ENCODE results near the gene KRT25.
"Not testable (repeated sequence)": the region's sequence is repeated elsewhere in the genome, so short reads cannot be mapped to it uniquely, and the experiment has no call there.

KRT25 gene

DNA sequence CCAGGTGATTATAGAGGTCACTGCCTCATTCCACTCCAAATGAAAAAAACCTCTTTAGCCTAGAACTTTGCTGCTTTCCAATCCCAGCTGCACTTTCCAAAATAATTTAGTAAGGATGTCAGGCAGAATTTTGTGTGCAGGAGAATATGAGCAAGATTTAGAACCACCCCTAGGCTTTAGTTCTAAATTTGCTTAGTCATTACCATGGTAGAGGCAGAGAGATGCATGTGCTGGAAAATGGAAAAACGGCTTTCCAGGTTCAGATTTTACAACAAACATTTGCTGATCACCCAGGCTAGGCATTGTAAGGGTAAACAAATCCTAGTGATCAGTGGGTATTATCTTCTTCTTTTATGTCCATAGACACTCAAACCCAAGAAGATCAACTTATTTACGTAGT lies 10.5 kb upstream of the KRT25 start:
- DNase-seq (ENCODE audit: insufficient read length, low spot score), result no peak
- no peak for TF ChIP-seq POLR2AphosphoS5 (IDR thresholded peaks at IDR 0.05; ENCODE audit: low read depth, low read length)
- no peak for FAIRE-seq

DNA sequence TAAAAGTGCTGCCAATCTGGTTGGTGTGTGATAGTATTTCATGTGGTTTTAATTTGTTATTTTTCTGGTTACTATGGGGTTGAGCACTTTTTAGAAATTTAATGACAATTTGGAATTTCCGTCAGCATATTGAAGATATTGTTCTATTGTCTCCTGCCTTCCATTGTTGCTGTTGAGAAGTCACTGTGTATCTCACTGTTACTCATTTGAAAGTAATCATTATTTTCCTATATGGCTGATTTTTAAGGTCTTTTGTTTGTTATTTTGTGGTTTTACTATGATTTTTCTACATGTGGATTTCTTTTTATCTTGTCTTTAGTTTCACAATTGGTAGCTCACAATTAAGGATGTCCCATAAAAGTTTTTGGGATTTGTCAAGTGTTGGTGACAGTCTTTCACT lies 8.6 kb upstream of the KRT25 start:
- DNase-seq (ENCODE audit: insufficient read length, low spot score) (no peak), FAIRE-seq (no peak)
- no peak for TF ChIP-seq SPI1 (IDR thresholded peaks at IDR 0.05; ENCODE audit: low read depth, low read length)
- TF ChIP-seq TAF1 (IDR thresholded peaks at IDR 0.05; ENCODE audit: low read depth, low read length), result no peak
- no peak for TF ChIP-seq POU2F2 (IDR thresholded peaks at IDR 0.05; ENCODE audit: low read depth, low read length)
- TF ChIP-seq POLR2AphosphoS5 (IDR thresholded peaks at IDR 0.05; ENCODE audit: low read depth, low read length), result no peak
- no peak for TF ChIP-seq PAX5 (IDR thresholded peaks at IDR 0.05; ENCODE audit: insufficient read depth, low read length, severe bottlenecking)
- TF ChIP-seq POLR2A (IDR thresholded peaks at IDR 0.05; ENCODE audit: low read depth, low read length), result no peak

DNA sequence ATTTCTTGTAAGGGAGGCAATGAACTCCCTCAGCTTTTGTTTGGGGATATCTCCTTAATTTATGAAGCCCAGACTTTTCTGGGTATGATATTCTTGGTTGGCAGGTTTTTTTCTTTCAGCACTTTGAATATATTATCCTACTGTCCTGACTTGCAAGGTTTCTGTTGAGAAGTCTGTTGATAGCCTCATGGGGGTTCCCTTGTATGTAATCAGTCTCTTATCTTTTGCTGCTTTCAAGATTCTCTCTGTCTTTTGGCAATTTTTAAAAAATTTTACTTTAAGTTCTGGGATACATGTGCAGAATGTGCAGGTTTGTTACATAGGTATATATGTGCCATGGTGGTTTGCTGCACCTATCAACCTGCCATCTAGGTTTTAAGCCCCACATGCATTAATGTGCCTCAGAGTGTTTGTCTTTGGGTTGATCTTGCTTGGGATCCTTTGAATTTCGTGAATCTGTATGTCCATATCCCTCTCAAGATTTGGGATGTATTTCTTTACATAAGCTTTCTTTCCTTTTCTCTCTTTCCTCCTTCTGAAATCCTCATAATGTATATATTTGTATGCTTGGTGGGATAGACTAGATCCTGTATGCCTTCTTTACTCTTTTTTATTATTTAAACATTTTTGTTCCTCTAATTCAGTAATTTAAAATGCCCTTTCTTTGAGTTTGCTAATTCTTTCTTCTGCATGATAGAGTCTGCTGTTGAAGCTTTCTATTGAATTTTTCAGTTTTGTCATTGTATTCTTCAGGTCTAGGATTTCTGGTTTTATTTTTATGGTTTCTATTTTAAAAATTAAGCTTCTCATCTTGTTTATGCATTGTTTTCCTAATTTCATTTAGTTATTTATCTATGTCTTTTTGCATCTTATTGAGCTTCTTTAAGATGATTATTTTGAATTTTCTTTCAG lies 5.2 kb upstream of the KRT25 start:
- FAIRE-seq (no peak), DNase-seq (ENCODE audit: insufficient read length, low spot score) (no peak)
- TF ChIP-seq TAF1 (IDR thresholded peaks at IDR 0.05; ENCODE audit: low read depth, low read length) (no peak), POLR2A (IDR thresholded peaks at IDR 0.05; ENCODE audit: low read depth, low read length) (no peak), POU2F2 (IDR thresholded peaks at IDR 0.05; ENCODE audit: low read depth, low read length) (no peak), POLR2AphosphoS5 (IDR thresholded peaks at IDR 0.05; ENCODE audit: low read depth, low read length) (no peak)

DNA sequence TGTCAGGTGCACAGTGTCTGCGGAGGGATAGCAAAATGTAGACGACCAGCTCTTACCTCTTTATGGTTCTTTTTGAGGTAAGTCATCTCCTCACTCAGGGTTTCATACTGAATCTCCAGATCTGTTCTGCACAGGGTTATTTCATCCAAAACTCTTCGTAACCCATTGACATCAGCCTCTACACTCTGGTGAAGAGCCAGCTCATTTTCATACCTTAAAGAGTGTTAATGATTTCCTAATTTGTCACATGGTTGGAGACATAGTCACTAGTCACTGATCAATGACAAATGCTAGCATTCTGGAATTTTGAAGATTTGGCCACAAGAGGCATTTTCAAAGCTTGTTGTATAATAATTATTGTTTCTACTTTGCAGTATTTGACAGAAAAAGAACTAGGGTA lies 1.3 kb downstream of the KRT25 start:
- DNase-seq (ENCODE audit: insufficient read length, low spot score) (no peak), FAIRE-seq (no peak)

DNA sequence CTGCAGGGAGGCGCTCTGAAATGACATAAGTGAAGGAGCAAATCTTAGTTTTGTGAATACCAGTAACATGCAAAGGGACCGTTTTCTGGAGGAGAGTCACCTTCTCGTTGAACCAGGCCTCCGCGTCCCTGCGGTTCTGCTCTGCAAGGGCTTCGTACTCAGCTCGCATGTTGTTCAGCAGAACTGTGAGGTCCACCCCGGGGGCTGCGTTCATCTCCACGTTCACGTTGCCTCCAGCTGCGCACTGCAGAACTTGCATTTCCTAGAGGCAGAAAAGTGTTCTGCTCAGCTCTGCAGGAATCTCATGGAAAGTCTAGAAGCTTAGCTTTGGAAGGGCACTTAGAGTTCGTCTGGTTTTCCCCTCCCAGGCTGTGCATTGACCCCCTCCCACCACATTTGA lies 4.1 kb downstream of the KRT25 start:
- TF ChIP-seq PAX5 (IDR thresholded peaks at IDR 0.05; ENCODE audit: insufficient read depth, low read length, severe bottlenecking), result no peak
- TF ChIP-seq TAF1 (IDR thresholded peaks at IDR 0.05; ENCODE audit: low read depth, low read length), result no peak
- TF ChIP-seq SPI1 (IDR thresholded peaks at IDR 0.05; ENCODE audit: low read depth, low read length), result no peak
- no peak for TF ChIP-seq POLR2AphosphoS5 (IDR thresholded peaks at IDR 0.05; ENCODE audit: low read depth, low read length)
- TF ChIP-seq POLR2A (IDR thresholded peaks at IDR 0.05; ENCODE audit: low read depth, low read length), result no peak
- TF ChIP-seq POU2F2 (IDR thresholded peaks at IDR 0.05; ENCODE audit: low read depth, low read length), result no peak
- no peak for FAIRE-seq

More for the DNA sequence above, 1.3 kb downstream of the KRT25 start:
- TF ChIP-seq POLR2AphosphoS5 (IDR thresholded peaks at IDR 0.05; ENCODE audit: low read depth, low read length) (no peak), POU2F2 (IDR thresholded peaks at IDR 0.05; ENCODE audit: low read depth, low read length) (no peak), TAF1 (IDR thresholded peaks at IDR 0.05; ENCODE audit: low read depth, low read length) (no peak), POLR2A (IDR thresholded peaks at IDR 0.05; ENCODE audit: low read depth, low read length) (no peak), PAX5 (IDR thresholded peaks at IDR 0.05; ENCODE audit: insufficient read depth, low read length, severe bottlenecking) (no peak), SPI1 (IDR thresholded peaks at IDR 0.05; ENCODE audit: low read depth, low read length) (no peak)

DNA sequence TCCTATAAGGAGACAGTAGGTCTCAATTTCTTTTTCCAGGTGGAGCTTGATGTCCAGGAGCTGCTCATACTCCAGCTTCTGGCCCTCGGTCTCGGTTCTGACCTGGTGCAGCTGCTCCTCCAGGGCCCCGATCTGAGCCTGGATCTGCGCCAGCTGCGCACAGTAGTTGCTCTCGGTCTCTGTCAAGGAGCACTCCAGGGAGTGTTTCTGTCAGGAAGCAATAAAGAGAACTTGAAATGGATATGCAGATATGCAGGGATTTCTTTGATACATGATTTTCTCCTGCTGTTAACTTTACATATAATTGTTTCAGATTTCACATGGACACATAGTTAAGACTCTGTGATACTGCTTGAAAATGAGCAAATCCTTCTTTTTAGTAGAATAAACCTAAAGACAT lies 4.7 kb downstream of the KRT25 start:
- FAIRE-seq (no peak), DNase-seq (ENCODE audit: insufficient read length, low spot score) (no peak)
- no peak for TF ChIP-seq PAX5 (IDR thresholded peaks at IDR 0.05; ENCODE audit: insufficient read depth, low read length, severe bottlenecking)
- no peak for TF ChIP-seq POLR2AphosphoS5 (IDR thresholded peaks at IDR 0.05; ENCODE audit: low read depth, low read length)
- no peak for TF ChIP-seq POU2F2 (IDR thresholded peaks at IDR 0.05; ENCODE audit: low read depth, low read length)
- no peak for TF ChIP-seq POLR2A (IDR thresholded peaks at IDR 0.05; ENCODE audit: low read depth, low read length)
- TF ChIP-seq SPI1 (IDR thresholded peaks at IDR 0.05; ENCODE audit: low read depth, low read length), result no peak
- no peak for TF ChIP-seq TAF1 (IDR thresholded peaks at IDR 0.05; ENCODE audit: low read depth, low read length)

More for the DNA sequence above, 4.1 kb downstream of the KRT25 start:
- no peak for DNase-seq (ENCODE audit: insufficient read length, low spot score)

DNA sequence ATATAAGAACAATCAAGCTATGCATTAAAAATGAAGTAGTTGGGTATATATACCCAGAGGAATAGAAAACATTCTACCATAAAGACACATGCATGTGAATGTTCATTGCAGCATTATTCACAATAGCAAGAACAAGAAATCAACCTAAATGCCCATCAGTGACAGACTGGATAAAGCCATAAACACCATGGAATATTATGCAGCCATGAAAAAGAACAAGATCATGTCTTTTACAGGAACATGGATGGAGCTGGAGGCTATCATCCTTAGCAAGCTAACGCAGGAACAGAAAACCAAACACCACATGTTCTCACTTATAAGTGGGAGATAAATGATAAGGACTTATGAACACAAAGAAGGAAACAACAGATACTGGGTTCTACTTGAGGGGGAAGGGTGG lies 6.5 kb downstream of the KRT25 start:
- not testable (repeated sequence) for FAIRE-seq; DNase-seq (ENCODE audit: insufficient read length, low spot score)

DNA sequence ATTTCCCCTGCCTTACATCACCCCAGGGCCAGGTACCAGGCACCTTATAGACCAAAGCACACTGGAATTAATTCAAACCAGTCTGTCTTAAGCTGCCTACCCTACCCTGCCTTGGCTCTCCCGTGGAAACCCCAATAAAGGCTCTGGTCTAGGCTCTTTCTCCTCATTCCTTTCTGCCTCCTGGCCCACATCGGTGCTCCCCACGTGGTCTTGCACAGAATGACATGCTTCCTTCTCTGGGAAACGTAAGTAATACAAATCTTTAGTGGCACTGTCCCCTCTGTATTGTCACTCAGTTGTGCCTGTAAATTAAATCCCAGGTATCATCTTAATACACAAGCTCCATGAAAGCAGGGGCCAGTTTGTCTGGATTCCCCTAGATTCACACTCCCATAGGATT lies 16.6 kb downstream of the KRT25 start:
- TF ChIP-seq TAF1 (IDR thresholded peaks at IDR 0.05; ENCODE audit: low read depth, low read length), result no peak
- TF ChIP-seq POLR2A (IDR thresholded peaks at IDR 0.05; ENCODE audit: low read depth, low read length), result no peak
- no peak for TF ChIP-seq SPI1 (IDR thresholded peaks at IDR 0.05; ENCODE audit: low read depth, low read length)
- no peak for TF ChIP-seq POLR2AphosphoS5 (IDR thresholded peaks at IDR 0.05; ENCODE audit: low read depth, low read length)
- no peak for TF ChIP-seq PAX5 (IDR thresholded peaks at IDR 0.05; ENCODE audit: insufficient read depth, low read length, severe bottlenecking)
- TF ChIP-seq POU2F2 (IDR thresholded peaks at IDR 0.05; ENCODE audit: low read depth, low read length), result no peak
- DNase-seq (ENCODE audit: insufficient read length, low spot score) (no peak), FAIRE-seq (no peak)

DNA sequence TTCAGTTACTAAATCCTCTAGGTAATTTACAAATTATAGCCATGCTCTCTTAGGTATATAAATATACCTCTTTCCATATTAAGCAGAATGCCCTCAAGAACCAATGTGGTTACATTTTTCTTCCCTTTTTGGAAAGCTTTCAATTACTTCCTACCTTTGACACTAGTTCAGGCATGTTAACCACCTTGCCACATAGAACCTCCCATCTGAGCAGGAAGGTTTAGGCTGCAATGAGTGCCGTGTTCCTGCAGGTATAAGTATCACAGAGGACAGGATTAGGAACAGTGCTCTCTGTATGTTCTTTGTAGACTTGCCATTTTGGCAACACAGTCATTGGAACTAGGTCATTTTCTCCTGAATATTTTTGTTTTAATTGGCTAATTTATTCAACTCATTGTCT lies 20.1 kb downstream of the KRT25 start:
- DNase-seq (ENCODE audit: insufficient read length, low spot score) (no peak), FAIRE-seq (no peak)
- TF ChIP-seq POLR2A (IDR thresholded peaks at IDR 0.05; ENCODE audit: low read depth, low read length) (no peak), POU2F2 (IDR thresholded peaks at IDR 0.05; ENCODE audit: low read depth, low read length) (no peak), POLR2AphosphoS5 (IDR thresholded peaks at IDR 0.05; ENCODE audit: low read depth, low read length) (no peak), PAX5 (IDR thresholded peaks at IDR 0.05; ENCODE audit: insufficient read depth, low read length, severe bottlenecking) (no peak), TAF1 (IDR thresholded peaks at IDR 0.05; ENCODE audit: low read depth, low read length) (no peak), SPI1 (IDR thresholded peaks at IDR 0.05; ENCODE audit: low read depth, low read length) (no peak)

DNA sequence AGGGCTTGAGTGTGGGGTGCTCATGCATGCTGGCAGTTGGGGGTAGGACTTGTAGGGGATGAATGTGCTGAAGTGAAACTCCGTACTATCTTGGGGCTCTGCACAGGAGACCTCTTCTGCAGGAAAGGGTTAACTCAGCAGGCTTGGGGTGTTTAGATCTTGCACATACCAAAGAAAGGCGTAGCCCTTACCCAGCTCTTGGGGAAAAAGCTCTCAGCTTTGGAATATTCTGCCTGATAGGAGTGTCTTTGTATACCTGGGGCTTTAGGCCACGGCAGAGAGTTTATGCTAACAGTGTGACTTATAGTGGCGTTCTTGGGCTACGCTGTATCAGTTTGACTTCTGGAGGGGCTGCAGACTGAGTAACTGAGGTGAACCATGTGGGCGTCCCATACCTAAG lies 21.1 kb downstream of the KRT25 start:
- TF ChIP-seq TAF1 (IDR thresholded peaks at IDR 0.05; ENCODE audit: low read depth, low read length), result no peak
- TF ChIP-seq SPI1 (IDR thresholded peaks at IDR 0.05; ENCODE audit: low read depth, low read length), result no peak
- TF ChIP-seq POLR2AphosphoS5 (IDR thresholded peaks at IDR 0.05; ENCODE audit: low read depth, low read length), result no peak
- no peak for TF ChIP-seq POU2F2 (IDR thresholded peaks at IDR 0.05; ENCODE audit: low read depth, low read length)
- TF ChIP-seq POLR2A (IDR thresholded peaks at IDR 0.05; ENCODE audit: low read depth, low read length), result no peak
- TF ChIP-seq PAX5 (IDR thresholded peaks at IDR 0.05; ENCODE audit: insufficient read depth, low read length, severe bottlenecking), result no peak

More for the DNA sequence above, 21.1 kb downstream of the KRT25 start:
- FAIRE-seq (no peak), DNase-seq (ENCODE audit: insufficient read length, low spot score) (no peak)
